Endothelial cell of umbilical vein (primary cell): Measurements from ENCODE around the gene PITPNB. TPM values are rescaled to one million over a fixed set of nuclear protein-coding genes. Genes with fewer than 3 reads are reported as not detected.

Source experiments
- BruUV-seq: library from RNA; stranded (reverse); fragments of 400-500 nt; replicated peaks from 2 replicates; lab custom pipeline; 2021; lab: Mats Ljungman, UMichigan
- CTCF ChIA-PET: fragments of 300-600, 350-600 bp; sonication (Branson Sonifier 250); formaldehyde crosslinking; loops from one replicate; lab custom pipeline; 2021; ENCODE audit warnings: antibody characterized with exemption, inconsistent platforms; lab: Charles Lee
- POLR2A ChIA-PET: fragments of 300-600, 350-600 bp; sonication (Branson Sonifier 250); formaldehyde crosslinking; loops from one replicate; lab custom pipeline; 2021; ENCODE audit warnings: antibody characterized with exemption, inconsistent platforms; lab: Charles Lee
- DNase-seq: peaks from one replicate; pipeline ENCODE4 v3.0.0-alpha.2; 2011; ENCODE audit warnings: low read depth, low spot score
- FAIRE-seq: peaks from 2 replicates; lab custom pipeline; 2011; peaks lifted over from hg19 to GRCh38; lab: Jason Lieb, UNC
- H2AFZ ChIP-seq: 2 replicates; pipeline ENCODE4 v1.6.0; 2012; ENCODE audit warnings: low read depth, low read length, control low read depth, inconsistent platforms
- H3K27ac ChIP-seq: 2 replicates; pipeline ENCODE4 v1.5.1; 2011; ENCODE audit warnings: low read depth, mild to moderate bottlenecking, control low read depth, low read length, moderate library complexity; ENCODE audit not compliant: insufficient read depth
- H3K27me3 ChIP-seq, 2 experiments: 2 replicates each; pipeline versions ENCODE4 v1.6.0 to v1.6.1; 2011; ENCODE audit warnings: low read length in 2 of 2, mixed read lengths in 1 of 2; ENCODE audit not compliant: control insufficient read depth in 2 of 2, insufficient read depth in 2 of 2
- H3K36me3 ChIP-seq, 2 experiments: 2 replicates in 1 of 2; 3 replicates in 1 of 2; pipeline ENCODE4 v1.5.1; 2011; ENCODE audit warnings: low read length in 2 of 2, mild to moderate bottlenecking in 1 of 2, moderate library complexity in 1 of 2; ENCODE audit not compliant: control insufficient read depth in 2 of 2, insufficient read depth in 2 of 2; ENCODE audit errors: extremely low read depth in 1 of 2
- H3K4me1 ChIP-seq: 3 replicates; pipeline ENCODE4 v1.5.1; 2011; ENCODE audit warnings: mild to moderate bottlenecking, low read length; ENCODE audit not compliant: control insufficient read depth, insufficient read depth; ENCODE audit errors: extremely low read depth
- H3K4me2 ChIP-seq: 2 replicates; pipeline ENCODE4 v1.6.1; 2011; ENCODE audit warnings: low read length, control low read depth, mixed read lengths; ENCODE audit not compliant: insufficient read depth
- H3K4me3 ChIP-seq, 3 experiments: fragments of 200-600 bp in 1 of 3; sonication (generic), shearing (Covaris generic) in 1 of 3; replicated peaks in 1 of 3; 2 replicates each; pipeline ENCODE4 v1.5.1; 2011 to 2016; ENCODE audit warnings: control low read depth in 3 of 3, low read length in 3 of 3, mild to moderate bottlenecking in 2 of 3, inconsistent platforms in 1 of 3, low read depth in 1 of 3, moderate library complexity in 1 of 3; ENCODE audit not compliant: insufficient read depth in 1 of 3
- H3K79me2 ChIP-seq: 2 replicates; pipeline ENCODE4 v1.6.0; 2012; ENCODE audit warnings: low read length, inconsistent platforms; ENCODE audit not compliant: control insufficient read depth, insufficient read depth
- H3K9ac ChIP-seq: replicated peaks from 2 replicates; pipeline ENCODE3; 2011; ENCODE audit warnings: low read length, control low read depth; ENCODE audit not compliant: insufficient read depth; ENCODE audit errors: extremely low read depth
- H3K9me1 ChIP-seq: replicated peaks from 3 replicates; pipeline ENCODE4 v1.6.0; 2011; ENCODE audit warnings: mild to moderate bottlenecking, low read length; ENCODE audit not compliant: control insufficient read depth, insufficient read depth; ENCODE audit errors: extremely low read depth
- H3K9me3 ChIP-seq: replicated peaks from 2 replicates; pipeline ENCODE4 v1.5.1; 2012; ENCODE audit warnings: low read length, inconsistent platforms; ENCODE audit not compliant: control insufficient read depth, insufficient read depth
- H4K20me1 ChIP-seq: replicated peaks from 2 replicates; pipeline ENCODE3; 2011; ENCODE audit warnings: mild to moderate bottlenecking, low read length; ENCODE audit not compliant: control insufficient read depth, insufficient read depth; ENCODE audit errors: extremely low read depth
- EZH2 ChIP-seq: IDR thresholded peaks from 2 replicates; pipeline ENCODE4 v1.6.1; 2012; ENCODE audit warnings: borderline replicate concordance, low read depth, mild to moderate bottlenecking, moderate library complexity, low read length, inconsistent platforms; ENCODE audit not compliant: severe bottlenecking
- FOS ChIP-seq: IDR thresholded peaks from 2 replicates; pipeline ENCODE4 v1.6.1; 2011; ENCODE audit warnings: mild to moderate bottlenecking, low read length, moderate library complexity, borderline replicate concordance; ENCODE audit not compliant: insufficient read depth
- GATA2 ChIP-seq: IDR thresholded peaks from 2 replicates; pipeline ENCODE4 v1.7.0; 2011; ENCODE audit warnings: low read depth, mild to moderate bottlenecking, moderate library complexity, mixed read lengths, low read length; ENCODE audit not compliant: insufficient read length, insufficient read depth
- JUN ChIP-seq: IDR thresholded peaks from 2 replicates; pipeline ENCODE4 v1.6.1; 2011; ENCODE audit warnings: borderline replicate concordance, low read depth; ENCODE audit not compliant: insufficient read length, insufficient read depth
- MYC ChIP-seq: IDR thresholded peaks from one replicate; pipeline ENCODE4 v1.6.1; 2011; ENCODE audit warnings: mild to moderate bottlenecking, low read depth, low read length
- POLR2A ChIP-seq: IDR thresholded peaks from 2 replicates; pipeline ENCODE4 v1.6.1; 2012; ENCODE audit warnings: low read depth, mild to moderate bottlenecking, control low read depth, low read length
- POLR2AphosphoS5 ChIP-seq: IDR thresholded peaks from 2 replicates; pipeline ENCODE4 v1.6.1; 2012; ENCODE audit warnings: low read depth, mild to moderate bottlenecking, control low read depth, low read length, moderate library complexity; ENCODE audit not compliant: insufficient read depth
- dilution Hi-C: fragments of 300-500 bp; cut with MboI; formaldehyde crosslinking; loops from one replicate; pipeline ENCODE4 v1.15.0; 2019; ENCODE audit warnings: low sequenced_read_pairs; ENCODE audit not compliant: extremely low pct_ligation_motif_present
- intact Hi-C: fragments of 100-400 bp; cut with micrococcal nuclease; formaldehyde crosslinking; loops from one replicate; pipeline ENCODE4 v1.10.0; 2022
- polyA plus RNA-seq, 4 experiments: library from polyadenylated mRNA; depleted of rRNA in 3 of 4; stranded (reverse) in 3 of 4; unstranded in 1 of 4; fragments of >200 nt; gene quantifications; 2 replicates each; pipeline versions ENCODE4 v1.2.1 to v1.2.3, GENCODE V29; 2011 to 2012; ENCODE audit warnings: missing spikeins in 1 of 4
- total RNA-seq: library from RNA; stranded (reverse); gene quantifications from 2 replicates; pipeline ENCODE4 v1.2.3, GENCODE V29; 2021
- TF ChIP-seq, protein P1 (sequence below), 2 donors: IDR thresholded peaks; 1 replicate in 1 of 2; 2 replicates in 1 of 2; pipeline ENCODE4 v1.5.1; 2011; ENCODE audit warnings: low read length in 2 of 2, mild to moderate bottlenecking in 2 of 2, moderate library complexity in 2 of 2, control low read depth in 1 of 2, inconsistent platforms in 1 of 2, low read depth in 1 of 2; ENCODE audit not compliant: insufficient read depth in 1 of 2; ENCODE audit errors: extremely low read depth in 1 of 2
- TF ChIP-seq, protein P2 (sequence below): IDR thresholded peaks from 2 replicates; pipeline ENCODE4 v1.6.1; 2011; ENCODE audit not compliant: insufficient read depth, insufficient read length

Gene PITPNB
- total and polyA plus RNA-seq, 2 donors (not counting 3 experiments of a cell fraction or from before 2014, with no cell fraction given), result 29.7 to 108 TPM

DNA sequence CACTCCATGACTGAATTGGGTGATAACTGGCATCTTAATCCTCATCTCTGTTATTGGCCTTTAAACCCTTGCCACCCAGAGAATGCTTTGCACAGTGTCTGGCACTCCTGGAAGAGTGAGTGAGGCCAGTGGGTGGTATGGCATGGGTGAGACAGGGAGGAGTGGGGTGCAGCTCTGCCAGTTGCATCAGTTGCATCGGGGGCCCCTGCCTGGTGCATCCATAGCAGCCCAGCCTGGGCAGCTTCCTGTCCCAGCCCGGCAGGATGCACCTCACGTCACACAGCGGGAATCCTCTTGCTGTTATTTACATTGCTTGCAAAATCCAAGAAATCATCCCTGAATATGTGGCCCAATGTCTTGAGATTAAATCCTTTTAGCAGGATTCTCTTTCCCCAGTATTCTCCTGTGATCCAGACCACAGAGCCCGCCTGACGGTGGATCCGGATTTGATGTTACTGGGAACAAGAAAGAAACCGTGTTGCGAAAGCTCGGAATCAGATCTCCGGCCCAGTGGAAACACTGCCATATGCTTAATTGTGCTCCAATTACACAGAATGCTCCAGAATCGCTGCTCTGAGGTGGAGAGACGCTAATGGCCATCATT lies 79.9 kb downstream of the PITPNB start:
- dilution Hi-C loops, result no loop called here
- BruUV-seq, result no TSS peak
- no peaks in the 10 kb centered on the region for H3K27me3 ChIP-seq
- ChIA-PET CTCF (interaction anchor here (1.5 to 1.7 kb wide), 2 partner anchors 11 to 14 kb away, joined by 3 to 6 read pairs; no protein-coding TSS in a partner anchor), POLR2A (no interaction called here)
- H3K4me1 ChIP-seq, result no peaks in the 10 kb centered on the region
- H3K79me2 ChIP-seq, result no peaks in the 10 kb centered on the region
- H3K27ac ChIP-seq, result no peak overlapping the region
- H2AFZ ChIP-seq, result no peak overlapping the region
- H3K4me3 ChIP-seq, result no peak overlapping the region
- DNase-seq (no peak), FAIRE-seq (no peak)
- TF ChIP-seq, protein P1, sequence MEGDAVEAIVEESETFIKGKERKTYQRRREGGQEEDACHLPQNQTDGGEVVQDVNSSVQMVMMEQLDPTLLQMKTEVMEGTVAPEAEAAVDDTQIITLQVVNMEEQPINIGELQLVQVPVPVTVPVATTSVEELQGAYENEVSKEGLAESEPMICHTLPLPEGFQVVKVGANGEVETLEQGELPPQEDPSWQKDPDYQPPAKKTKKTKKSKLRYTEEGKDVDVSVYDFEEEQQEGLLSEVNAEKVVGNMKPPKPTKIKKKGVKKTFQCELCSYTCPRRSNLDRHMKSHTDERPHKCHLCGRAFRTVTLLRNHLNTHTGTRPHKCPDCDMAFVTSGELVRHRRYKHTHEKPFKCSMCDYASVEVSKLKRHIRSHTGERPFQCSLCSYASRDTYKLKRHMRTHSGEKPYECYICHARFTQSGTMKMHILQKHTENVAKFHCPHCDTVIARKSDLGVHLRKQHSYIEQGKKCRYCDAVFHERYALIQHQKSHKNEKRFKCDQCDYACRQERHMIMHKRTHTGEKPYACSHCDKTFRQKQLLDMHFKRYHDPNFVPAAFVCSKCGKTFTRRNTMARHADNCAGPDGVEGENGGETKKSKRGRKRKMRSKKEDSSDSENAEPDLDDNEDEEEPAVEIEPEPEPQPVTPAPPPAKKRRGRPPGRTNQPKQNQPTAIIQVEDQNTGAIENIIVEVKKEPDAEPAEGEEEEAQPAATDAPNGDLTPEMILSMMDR (IDR thresholded peaks at IDR 0.05; ENCODE audit: extremely low read depth in 1 of 2, insufficient read depth in 1 of 2, low read depth in 1 of 2, low read length in 2 of 2), result no peak
- no peak for TF ChIP-seq EZH2
- TF ChIP-seq MYC, result no peak
- TF ChIP-seq, protein P2, sequence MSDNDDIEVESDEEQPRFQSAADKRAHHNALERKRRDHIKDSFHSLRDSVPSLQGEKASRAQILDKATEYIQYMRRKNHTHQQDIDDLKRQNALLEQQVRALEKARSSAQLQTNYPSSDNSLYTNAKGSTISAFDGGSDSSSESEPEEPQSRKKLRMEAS, result no peak
- no peak for TF ChIP-seq JUN
- TF ChIP-seq POLR2A, result no peak
- TF ChIP-seq FOS, result no peak
- no peak for TF ChIP-seq POLR2AphosphoS5
- no peak for TF ChIP-seq GATA2
- H3K9me3 ChIP-seq, result no peaks in the 10 kb centered on the region
- no peak overlapping the region for H3K9ac ChIP-seq
- intact Hi-C loops, result no loop called here
- no peaks in the 10 kb centered on the region for H4K20me1 ChIP-seq
- H3K4me2 ChIP-seq, result no peak overlapping the region
- no peaks in the 10 kb centered on the region for H3K9me1 ChIP-seq
- peaks cover 0 to 3% of the 10 kb centered on the region in 2 experiments for H3K36me3 ChIP-seq
